Endothelial cell of coronary artery (primary cell): ENCODE measurements around the gene DEPDC1. TPM values are rescaled to one million over a fixed set of nuclear protein-coding genes. Genes with fewer than 3 reads are reported as not detected.

ENCODE experiments used
- total RNA-seq: library from RNA; depleted of rRNA; stranded (reverse); fragments of >200 nt; gene quantifications from 2 replicates; pipeline ENCODE4 v1.2.3, GENCODE V29; 2014

Gene DEPDC1
- 5.6 and 18.9 TPM in 2 replicates for total RNA-seq

GRCh38 chr1:68496680-68497357 is at the start of gene DEPDC1:
DEPDC1 (minus strand) TSS chr1:68497082; CDS start chr1:68496999, 83 bp downstream.

GRCh38 chr1:68449901-68450300 is 47.0 kb downstream of the DEPDC1 start, which contains the start of gene RPE65:
RPE65 (minus strand) TSS chr1:68449954; CDS start chr1:68449905, 49 bp downstream.

Other genes starting within 250 kb of the DEPDC1 start
- gene RPE65, start 47.1 kb downstream of the DEPDC1 start, total RNA-seq: not detected in 2 replicates